HCT116 (cell line): Measurements from ENCODE around the gene MAP3K5. TPM values are rescaled to one million over a fixed set of nuclear protein-coding genes. Genes with fewer than 3 reads are reported as not detected.

ENCODE experiments used
- ATAC-seq: fragments of 200-7000 bp; cut with Tn5 transposase; 2 replicates; pipeline ENCODE4 v1.9.1; 2020; ENCODE audit warnings: mild to moderate bottlenecking, moderate library complexity
- BruUV-seq: library from RNA; stranded (reverse); fragments of 400-500 nt; replicated peaks from 2 replicates; lab custom pipeline; 2021; lab: Mats Ljungman, UMichigan
- CTCF ChIA-PET: fragments of 300-600 bp; sonication (Branson Sonifier 250); formaldehyde crosslinking; loops from one replicate; lab custom pipeline; 2021; ENCODE audit warnings: antibody characterized with exemption; lab: Charles Lee
- POLR2A ChIA-PET: fragments of 300-600, 350-600 bp; sonication (Branson Sonifier 250); formaldehyde crosslinking; loops from one replicate; lab custom pipeline; 2021; ENCODE audit warnings: antibody characterized with exemption; lab: Charles Lee
- RAD21 ChIA-PET, 2 experiments: fragments of 300-600 bp; sonication (Branson Sonifier 250); formaldehyde crosslinking; loops; one replicate each; lab custom pipeline; 2023; ENCODE audit warnings: low total read pairs in 2 of 2; ENCODE audit not compliant: uncharacterized antibody in 2 of 2, unreplicated experiment in 2 of 2, low non-redundant PET in 1 of 2; lab: Charles Lee
- DNase-seq: peaks from one replicate; pipeline ENCODE4 v3.0.0-alpha.2; 2010; ENCODE audit warnings: low read depth, low spot score
- H2AFZ ChIP-seq: fragments of 200-600 bp; shearing (Covaris generic), sonication (generic); 2 replicates; pipeline ENCODE4 v1.6.1; 2017; ENCODE audit warnings: low read depth, mixed run types, mixed read lengths, antibody characterized with exemption, low read length; ENCODE audit not compliant: poor library complexity, severe bottlenecking
- H3K27ac ChIP-seq: 2 replicates; pipeline ENCODE4 v1.5.1; 2012; ENCODE audit warnings: low read depth, low read length
- H3K27me3 ChIP-seq: fragments of 200-600 bp; sonication (generic); 2 replicates; pipeline ENCODE4 v1.6.1; 2016; ENCODE audit warnings: mixed run types, low read length, mixed read lengths; ENCODE audit not compliant: insufficient read depth
- H3K36me3 ChIP-seq, 2 experiments: fragments of 200-500 bp in 1 of 2; fragments of 200-600 bp in 1 of 2; sonication (Bioruptor generic) in 1 of 2; sonication (generic) in 1 of 2; 2 replicates each; pipeline versions ENCODE4 v1.5.1 to v1.6.1; 2014 to 2016; ENCODE audit warnings: low read length in 2 of 2, inconsistent platforms in 1 of 2, mixed read lengths in 1 of 2, mixed run types in 1 of 2; ENCODE audit not compliant: insufficient read depth in 2 of 2, control insufficient read depth in 1 of 2
- H3K4me1 ChIP-seq, 2 experiments: fragments of 200-600 bp in 1 of 2; sonication (generic) in 1 of 2; 2 replicates each; pipeline versions ENCODE4 v1.5.1 to v1.6.1; 2012 to 2017; ENCODE audit warnings: low read length in 2 of 2, inconsistent platforms in 1 of 2, mild to moderate bottlenecking in 1 of 2, mixed read lengths in 1 of 2, mixed run types in 1 of 2, moderate library complexity in 1 of 2; ENCODE audit not compliant: insufficient read depth in 2 of 2, control insufficient read depth in 1 of 2
- H3K4me2 ChIP-seq: fragments of 200-600 bp; sonication (generic); 2 replicates; pipeline ENCODE4 v1.6.1; 2017; ENCODE audit warnings: mixed run types, low read length, mixed read lengths
- H3K4me3 ChIP-seq, 2 experiments: fragments of 200-600 bp in 1 of 2; sonication (generic) in 1 of 2; replicated peaks in 1 of 2; 2 replicates each; pipeline ENCODE4 v1.5.1; 2011 to 2016; ENCODE audit warnings: low read length in 2 of 2, control low read depth in 1 of 2, low read depth in 1 of 2, mild to moderate bottlenecking in 1 of 2, mixed read lengths in 1 of 2, mixed run types in 1 of 2
- H3K79me2 ChIP-seq: fragments of 200-600 bp; sonication (generic); 2 replicates; pipeline ENCODE4 v1.6.1; 2017; ENCODE audit warnings: mild to moderate bottlenecking, mixed run types, low read length, moderate library complexity, mixed read lengths; ENCODE audit not compliant: insufficient read depth
- H3K9ac ChIP-seq: fragments of 200-600 bp; sonication (generic); 2 replicates; pipeline ENCODE4 v1.6.1; 2016; ENCODE audit warnings: low read length, mixed read lengths
- H3K9me2 ChIP-seq: fragments of 200-600 bp; sonication (generic), shearing (Covaris generic); 2 replicates; pipeline ENCODE4 v1.6.1; 2017; ENCODE audit warnings: mixed run types, mild to moderate bottlenecking, moderate library complexity; ENCODE audit not compliant: insufficient read depth
- H3K9me3 ChIP-seq, 2 experiments: fragments of 200-500 bp in 1 of 2; fragments of 200-600 bp in 1 of 2; sonication (Bioruptor generic) in 1 of 2; sonication (generic) in 1 of 2; 2 replicates each; pipeline ENCODE4 v1.6.1; 2014 to 2017; ENCODE audit warnings: low read length in 2 of 2, mixed read lengths in 2 of 2, inconsistent platforms in 1 of 2, low read depth in 1 of 2, mild to moderate bottlenecking in 1 of 2, mixed run types in 1 of 2, moderate library complexity in 1 of 2; ENCODE audit not compliant: control insufficient read depth in 1 of 2, insufficient read depth in 1 of 2
- H4K20me1 ChIP-seq: fragments of 200-600 bp; sonication (generic), shearing (Covaris generic); 2 replicates; pipeline ENCODE4 v1.6.1; 2017; ENCODE audit warnings: mixed run types, mild to moderate bottlenecking, moderate library complexity; ENCODE audit not compliant: insufficient read depth
- ATF3 ChIP-seq: IDR thresholded peaks from 2 replicates; pipeline ENCODE4 v1.6.1; 2012
- CBX3 ChIP-seq: IDR thresholded peaks from 2 replicates; pipeline ENCODE4 v1.6.1; 2012; ENCODE audit warnings: low read depth
- CEBPB ChIP-seq: IDR thresholded peaks from 2 replicates; pipeline ENCODE4 v1.6.1; 2012; ENCODE audit warnings: low read depth
- EGR1 ChIP-seq: IDR thresholded peaks from 2 replicates; pipeline ENCODE4 v1.6.1; 2012; ENCODE audit warnings: low read depth
- FOSL1 ChIP-seq: IDR thresholded peaks from 2 replicates; pipeline ENCODE4 v1.6.1; 2012; ENCODE audit warnings: low read depth
- JUND ChIP-seq: IDR thresholded peaks from 2 replicates; pipeline ENCODE4 v1.6.1; 2012
- MAX ChIP-seq: IDR thresholded peaks from 2 replicates; pipeline ENCODE4 v1.6.1; 2012
- POLR2AphosphoS5 ChIP-seq: IDR thresholded peaks from 2 replicates; pipeline ENCODE4 v1.6.1; 2011; ENCODE audit warnings: mild to moderate bottlenecking, low read depth, low read length, moderate library complexity
- RAD21 ChIP-seq: IDR thresholded peaks from 2 replicates; pipeline ENCODE4 v1.6.1; 2012; ENCODE audit warnings: low read depth, mild to moderate bottlenecking
- SIN3A ChIP-seq: IDR thresholded peaks from 2 replicates; pipeline ENCODE4 v1.6.1; 2012; ENCODE audit warnings: low read depth
- SP1 ChIP-seq: IDR thresholded peaks from 2 replicates; pipeline ENCODE4 v1.6.1; 2012; ENCODE audit warnings: low read depth
- SRF ChIP-seq: IDR thresholded peaks from 2 replicates; pipeline ENCODE4 v1.6.1; 2012; ENCODE audit warnings: low read depth
- TCF7L2 ChIP-seq: IDR thresholded peaks from 2 replicates; pipeline ENCODE4 v1.7.0; 2011; ENCODE audit warnings: borderline replicate concordance, inconsistent platforms; ENCODE audit not compliant: insufficient read depth, insufficient read length; ENCODE audit errors: extremely low read depth
- YY1 ChIP-seq: IDR thresholded peaks from 2 replicates; pipeline ENCODE4 v1.6.1; 2011; ENCODE audit warnings: low read length, low read depth, moderate library complexity, mild to moderate bottlenecking; ENCODE audit not compliant: insufficient replicate concordance; ENCODE audit errors: extremely low read depth
- intact Hi-C: fragments of 100-400 bp; cut with micrococcal nuclease; formaldehyde crosslinking; loops from 2 replicates; pipeline ENCODE4 v1.10.0; 2022
- total RNA-seq: library from RNA; stranded (reverse); gene quantifications from one replicate; pipeline ENCODE4 v1.2.1, GENCODE V29; 2021; ENCODE audit not compliant: unreplicated experiment
- TF ChIP-seq, protein P1 (sequence below), 3 experiments: fragments of 200-600 bp in 1 of 3; sonication (generic) in 1 of 3; IDR thresholded peaks in 2 of 3; conservative IDR thresholded peaks in 1 of 3; 2 replicates each; pipeline ENCODE4 v1.5.1; 2012 to 2017; ENCODE audit warnings: low read depth in 2 of 3, low read length in 2 of 3, antibody characterized with exemption in 1 of 3, borderline replicate concordance in 1 of 3, control low read depth in 1 of 3, mild to moderate bottlenecking in 1 of 3, mixed read lengths in 1 of 3, mixed run types in 1 of 3, moderate library complexity in 1 of 3; ENCODE audit not compliant: insufficient read depth in 1 of 3
- TF ChIP-seq, protein P2 (sequence below): IDR thresholded peaks from 2 replicates; pipeline ENCODE4 v1.6.1; 2011; ENCODE audit warnings: mild to moderate bottlenecking, low read length, moderate library complexity; ENCODE audit not compliant: insufficient replicate concordance; ENCODE audit errors: extremely low read depth

Gene MAP3K5
- total RNA-seq, 1 experiment from 2014 or later, result 11.8 TPM

DNA sequence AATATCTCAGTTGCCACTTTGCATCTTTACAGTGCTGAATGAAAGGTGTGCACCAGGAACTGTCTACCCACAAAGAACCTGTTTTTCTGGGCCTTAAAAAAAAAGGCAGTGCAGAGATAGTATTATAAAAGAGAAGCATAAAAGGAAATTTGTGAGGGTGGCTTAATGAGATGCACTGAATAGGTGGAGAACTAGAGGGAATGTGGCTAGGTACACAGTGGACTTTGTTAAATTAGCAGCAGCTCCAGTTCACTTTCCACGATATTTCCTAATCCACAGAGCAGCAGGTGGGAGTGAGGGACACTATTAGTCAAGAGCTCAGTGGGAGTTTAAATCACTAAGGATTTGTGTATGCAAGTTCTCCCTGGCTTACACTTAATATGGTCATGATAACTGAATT, 280.9 kb downstream of the MAP3K5 start:
- Histone ChIP-seq H3K27me3 (no peaks in the 10 kb centered on the region), H3K9ac (no peak overlapping the region), H3K4me2 (no peak overlapping the region), H3K4me3 (no peak overlapping the region), H2AFZ (no peak overlapping the region), H3K79me2 (peaks cover 6% of the 10 kb centered on the region; the same call in 1 of the 2 replicates), H3K36me3 (no peaks in the 10 kb centered on the region), H3K9me2 (no peaks in the 10 kb centered on the region), H3K9me3 (no peaks in the 10 kb centered on the region), H4K20me1 (no peaks in the 10 kb centered on the region), H3K27ac (no peak overlapping the region), H3K4me1 (no peaks in the 10 kb centered on the region)
- ATAC-seq (no peak), DNase-seq (no peak)
- CTCF ChIA-PET, result no interaction called here
- RAD21 ChIA-PET, result no interaction called here
- POLR2A ChIA-PET, result no interaction called here
- BruUV-seq, result no TSS peak
- no peak for TF ChIP-seq TCF7L2
- TF ChIP-seq, protein P1, sequence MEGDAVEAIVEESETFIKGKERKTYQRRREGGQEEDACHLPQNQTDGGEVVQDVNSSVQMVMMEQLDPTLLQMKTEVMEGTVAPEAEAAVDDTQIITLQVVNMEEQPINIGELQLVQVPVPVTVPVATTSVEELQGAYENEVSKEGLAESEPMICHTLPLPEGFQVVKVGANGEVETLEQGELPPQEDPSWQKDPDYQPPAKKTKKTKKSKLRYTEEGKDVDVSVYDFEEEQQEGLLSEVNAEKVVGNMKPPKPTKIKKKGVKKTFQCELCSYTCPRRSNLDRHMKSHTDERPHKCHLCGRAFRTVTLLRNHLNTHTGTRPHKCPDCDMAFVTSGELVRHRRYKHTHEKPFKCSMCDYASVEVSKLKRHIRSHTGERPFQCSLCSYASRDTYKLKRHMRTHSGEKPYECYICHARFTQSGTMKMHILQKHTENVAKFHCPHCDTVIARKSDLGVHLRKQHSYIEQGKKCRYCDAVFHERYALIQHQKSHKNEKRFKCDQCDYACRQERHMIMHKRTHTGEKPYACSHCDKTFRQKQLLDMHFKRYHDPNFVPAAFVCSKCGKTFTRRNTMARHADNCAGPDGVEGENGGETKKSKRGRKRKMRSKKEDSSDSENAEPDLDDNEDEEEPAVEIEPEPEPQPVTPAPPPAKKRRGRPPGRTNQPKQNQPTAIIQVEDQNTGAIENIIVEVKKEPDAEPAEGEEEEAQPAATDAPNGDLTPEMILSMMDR (IDR thresholded peaks at IDR 0.05 in 2 of 3, conservative IDR thresholded peaks at IDR 0.05 in 1 of 3; ENCODE audit: borderline replicate concordance in 1 of 3, insufficient read depth in 1 of 3, low read depth in 2 of 3, low read length in 2 of 3), result no peak
- TF ChIP-seq CBX3, result no peak
- TF ChIP-seq, protein P2, sequence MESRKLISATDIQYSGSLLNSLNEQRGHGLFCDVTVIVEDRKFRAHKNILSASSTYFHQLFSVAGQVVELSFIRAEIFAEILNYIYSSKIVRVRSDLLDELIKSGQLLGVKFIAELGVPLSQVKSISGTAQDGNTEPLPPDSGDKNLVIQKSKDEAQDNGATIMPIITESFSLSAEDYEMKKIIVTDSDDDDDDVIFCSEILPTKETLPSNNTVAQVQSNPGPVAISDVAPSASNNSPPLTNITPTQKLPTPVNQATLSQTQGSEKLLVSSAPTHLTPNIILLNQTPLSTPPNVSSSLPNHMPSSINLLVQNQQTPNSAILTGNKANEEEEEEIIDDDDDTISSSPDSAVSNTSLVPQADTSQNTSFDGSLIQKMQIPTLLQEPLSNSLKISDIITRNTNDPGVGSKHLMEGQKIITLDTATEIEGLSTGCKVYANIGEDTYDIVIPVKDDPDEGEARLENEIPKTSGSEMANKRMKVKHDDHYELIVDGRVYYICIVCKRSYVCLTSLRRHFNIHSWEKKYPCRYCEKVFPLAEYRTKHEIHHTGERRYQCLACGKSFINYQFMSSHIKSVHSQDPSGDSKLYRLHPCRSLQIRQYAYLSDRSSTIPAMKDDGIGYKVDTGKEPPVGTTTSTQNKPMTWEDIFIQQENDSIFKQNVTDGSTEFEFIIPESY, result no peak
- no peak for TF ChIP-seq EGR1
- TF ChIP-seq RAD21, result no peak
- no peak for TF ChIP-seq FOSL1
- TF ChIP-seq CEBPB, result no peak
- no peak for TF ChIP-seq SIN3A
- no peak for TF ChIP-seq ATF3
- no peak for TF ChIP-seq POLR2AphosphoS5
- TF ChIP-seq SP1, result no peak
- no peak for TF ChIP-seq YY1
- no peak for TF ChIP-seq JUND
- no peak for TF ChIP-seq MAX
- no peak for TF ChIP-seq SRF
- intact Hi-C loops, result no loop called here
